ENCODE results near the gene PRR20G. TPM values are rescaled to one million over a fixed set of nuclear protein-coding genes. Genes with fewer than 3 reads are reported as not detected.

PRR20G gene
- total RNA-seq, 3 donors from 2014 or later: not detected

- Histone ChIP-seq H3K9me3 (no peaks in the 10 kb centered on the region), H3K36me3 (ENCODE audit: low read depth) (no peaks in the 10 kb centered on the region), H3K4me3 (no peak overlapping the region), H3K4me1 (ENCODE audit: low read depth) (no peaks in the 10 kb centered on the region)
- ATAC-seq (no peak), DNase-seq (no peak)
- intact Hi-C loops (cut with DNase I, micrococcal nuclease): loop anchor here in 1 of 2 donors (10.0 kb wide), 1 partner anchor 219 kb away; no protein-coding TSS in a partner anchor
- TF ChIP-seq CTCF (IDR thresholded peaks at IDR 0.05): no peak
Observed at GRCh38 chr3:127265581-127265981, 22.3 kb downstream of the PRR20G start.

- no peak for ATAC-seq
- Histone ChIP-seq H3K9me3 (no peaks in the 10 kb centered on the region), H3K4me3 (no peak overlapping the region), H3K4me1 (ENCODE audit: low read depth) (no peaks in the 10 kb centered on the region), H3K36me3 (ENCODE audit: low read depth) (no peaks in the 10 kb centered on the region)
- intact Hi-C loops (cut with DNase I, micrococcal nuclease): loop anchor here in 1 of 2 donors (10.0 kb wide), 1 partner anchor 220 kb away; no protein-coding TSS in a partner anchor
- no peak for DNase-seq
- no peak for TF ChIP-seq CTCF (IDR thresholded peaks at IDR 0.05)
Observed at GRCh38 chr3:127264794-127265514, 22.9 kb downstream of the PRR20G start.

- Histone ChIP-seq H3K4me1 (ENCODE audit: low read depth) (no peaks in the 10 kb centered on the region), H3K36me3 (ENCODE audit: low read depth) (no peaks in the 10 kb centered on the region), H3K9me3 (no peaks in the 10 kb centered on the region), H3K4me3 (no peak overlapping the region)
- DNase-seq (no peak), ATAC-seq (no peak)
- intact Hi-C loops (cut with DNase I, micrococcal nuclease): loop anchor here in 1 of 2 donors (10.0 kb wide), 1 partner anchor 221 kb away; no protein-coding TSS in a partner anchor
- no peak for TF ChIP-seq CTCF (IDR thresholded peaks at IDR 0.05)
Observed at GRCh38 chr3:127264292-127264691, 23.6 kb downstream of the PRR20G start.

GRCh38 chr3:127263586-127264231, 24.1 kb downstream of the PRR20G start:
- no peaks in the 10 kb centered on the region for H3K36me3 ChIP-seq (ENCODE audit: low read depth)
- no peak overlapping the region for H3K4me3 ChIP-seq
- DNase-seq: no peak
- no peaks in the 10 kb centered on the region for H3K4me1 ChIP-seq (ENCODE audit: low read depth)
- intact Hi-C loops (cut with DNase I, micrococcal nuclease): loop anchor here in 1 of 2 donors (10.0 kb wide), 1 partner anchor 221 kb away; no protein-coding TSS in a partner anchor
- H3K9me3 ChIP-seq: no peaks in the 10 kb centered on the region
- no peak for ATAC-seq
- TF ChIP-seq CTCF (IDR thresholded peaks at IDR 0.05): no peak

- intact Hi-C loops (cut with DNase I, micrococcal nuclease): loop anchor here in 1 of 2 donors (10.0 kb wide), 1 partner anchor 222 kb away; no protein-coding TSS in a partner anchor
- TF ChIP-seq CTCF (IDR thresholded peaks at IDR 0.05): no peak
- Histone ChIP-seq H3K4me1 (ENCODE audit: low read depth) (no peaks in the 10 kb centered on the region), H3K4me3 (no peak overlapping the region), H3K36me3 (ENCODE audit: low read depth) (no peaks in the 10 kb centered on the region), H3K9me3 (no peaks in the 10 kb centered on the region)
- no peak for DNase-seq
- ATAC-seq: no peak
Observed at GRCh38 chr3:127263037-127263436, 24.8 kb downstream of the PRR20G start.
